GM13977 (cell line): ENCODE data around the gene C1QA.
A peak's percentile ranks its signal among the peaks of the same experiment; 100 is the strongest.

Source experiments
- DNase-seq: peaks from one replicate; pipeline ENCODE4 v3.0.0; 2012; ENCODE audit warnings: low spot score
- in situ Hi-C: fragments of 300-500 bp; cut with MboI; formaldehyde crosslinking; loops from one replicate; pipeline ENCODE4 v1.12.0; 2022; ENCODE audit warnings: low sequenced_read_pairs, low pct_unique_long_range_greater_than_20kb, mixed read lengths, inconsistent platforms; ENCODE audit not compliant: unreplicated experiment
- TF ChIP-seq, protein P1 (sequence below): IDR thresholded peaks from 2 replicates; pipeline ENCODE4 v1.5.1; 2012; ENCODE audit warnings: mild to moderate bottlenecking, control low read depth; ENCODE audit not compliant: insufficient read depth; ENCODE audit errors: extremely low read depth, missing control alignments

The C1QA gene

DNA sequence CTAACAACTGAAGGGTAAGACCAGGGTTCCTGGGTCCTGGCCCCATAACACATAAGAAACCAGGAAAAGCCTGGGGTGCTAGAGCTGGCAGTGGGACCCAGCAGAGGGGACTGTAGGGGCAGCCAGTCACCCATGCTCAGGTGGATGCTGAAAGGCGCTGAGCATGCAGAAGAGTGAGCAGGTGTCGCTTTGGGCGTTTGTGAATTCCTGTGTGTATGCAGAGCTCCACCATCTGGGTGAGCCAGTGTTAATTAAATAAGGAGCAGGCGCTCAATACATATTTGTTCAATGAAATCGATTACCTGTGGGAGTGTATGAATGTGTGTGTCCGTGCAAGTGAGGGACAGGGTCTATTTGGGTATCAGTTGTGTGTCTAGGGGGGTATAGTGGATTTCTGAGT, 499 bp downstream of the C1QA start:
- no peak for DNase-seq
- in situ Hi-C loops: loop anchor here (25.0 kb wide), 2 partner anchors 225 to 500 kb away; partner anchors contain the start of gene WNT4
- TF ChIP-seq, protein P1, sequence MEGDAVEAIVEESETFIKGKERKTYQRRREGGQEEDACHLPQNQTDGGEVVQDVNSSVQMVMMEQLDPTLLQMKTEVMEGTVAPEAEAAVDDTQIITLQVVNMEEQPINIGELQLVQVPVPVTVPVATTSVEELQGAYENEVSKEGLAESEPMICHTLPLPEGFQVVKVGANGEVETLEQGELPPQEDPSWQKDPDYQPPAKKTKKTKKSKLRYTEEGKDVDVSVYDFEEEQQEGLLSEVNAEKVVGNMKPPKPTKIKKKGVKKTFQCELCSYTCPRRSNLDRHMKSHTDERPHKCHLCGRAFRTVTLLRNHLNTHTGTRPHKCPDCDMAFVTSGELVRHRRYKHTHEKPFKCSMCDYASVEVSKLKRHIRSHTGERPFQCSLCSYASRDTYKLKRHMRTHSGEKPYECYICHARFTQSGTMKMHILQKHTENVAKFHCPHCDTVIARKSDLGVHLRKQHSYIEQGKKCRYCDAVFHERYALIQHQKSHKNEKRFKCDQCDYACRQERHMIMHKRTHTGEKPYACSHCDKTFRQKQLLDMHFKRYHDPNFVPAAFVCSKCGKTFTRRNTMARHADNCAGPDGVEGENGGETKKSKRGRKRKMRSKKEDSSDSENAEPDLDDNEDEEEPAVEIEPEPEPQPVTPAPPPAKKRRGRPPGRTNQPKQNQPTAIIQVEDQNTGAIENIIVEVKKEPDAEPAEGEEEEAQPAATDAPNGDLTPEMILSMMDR: no peak

DNA sequence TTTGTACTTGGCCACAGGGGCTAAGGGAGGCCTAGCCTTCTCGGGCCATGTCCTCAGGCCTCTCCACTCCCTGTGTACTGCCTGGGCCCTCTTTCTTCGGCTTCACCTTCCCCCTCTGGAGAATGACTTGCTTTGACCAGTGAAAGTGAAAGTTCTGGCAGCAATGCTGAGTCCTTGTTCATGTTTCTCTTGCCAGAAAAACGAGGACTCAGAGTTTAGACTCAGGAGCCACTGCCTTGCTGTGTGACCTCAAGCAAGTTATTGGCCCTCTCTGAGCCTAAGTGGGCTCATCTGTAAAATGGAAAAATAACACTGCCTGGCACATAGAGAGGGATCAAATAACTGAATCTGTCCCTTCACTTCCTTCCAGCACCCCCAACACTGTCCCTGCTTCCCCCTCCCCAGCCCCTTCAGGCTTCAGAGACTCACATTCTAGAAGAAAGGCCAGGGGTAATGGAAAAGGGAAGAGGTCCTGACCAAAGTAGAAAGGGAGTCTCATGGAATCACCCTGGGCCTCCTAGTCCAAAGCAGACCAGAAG, 1.5 kb downstream of the C1QA start:
- in situ Hi-C loops: loop anchor here (25.0 kb wide), 2 partner anchors 226 to 501 kb away; partner anchors contain the start of gene WNT4

DNA sequence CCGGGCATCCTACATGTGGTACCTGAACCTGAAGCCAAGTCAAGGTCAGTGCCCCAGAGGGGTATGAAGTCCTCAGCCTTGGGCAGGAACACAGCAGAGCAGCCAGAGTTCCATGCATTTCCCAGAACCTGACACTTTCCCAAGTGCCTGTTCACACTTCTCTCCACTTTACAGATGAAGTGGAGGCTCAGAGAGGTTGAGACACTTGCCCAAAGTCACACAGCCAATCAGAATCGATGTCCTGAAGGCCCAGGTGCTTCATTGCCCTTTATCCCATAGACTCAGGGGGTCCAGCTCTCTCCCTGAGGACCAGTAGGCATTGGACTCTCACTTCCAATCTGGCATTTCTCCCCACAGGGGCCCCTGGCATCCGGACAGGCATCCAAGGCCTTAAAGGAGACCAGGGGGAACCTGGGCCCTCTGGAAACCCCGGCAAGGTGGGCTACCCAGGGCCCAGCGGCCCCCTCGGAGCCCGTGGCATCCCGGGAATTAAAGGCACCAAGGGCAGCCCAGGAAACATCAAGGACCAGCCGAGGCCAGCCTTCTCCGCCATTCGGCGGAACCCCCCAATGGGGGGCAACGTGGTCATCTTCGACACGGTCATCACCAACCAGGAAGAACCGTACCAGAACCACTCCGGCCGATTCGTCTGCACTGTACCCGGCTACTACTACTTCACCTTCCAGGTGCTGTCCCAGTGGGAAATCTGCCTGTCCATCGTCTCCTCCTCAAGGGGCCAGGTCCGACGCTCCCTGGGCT, 2.2 kb downstream of the C1QA start:
- no peak for DNase-seq
- TF ChIP-seq, protein P1: no peak
- in situ Hi-C loops: loop anchor here (25.0 kb wide), 2 partner anchors 226 to 501 kb away; partner anchors contain the start of gene WNT4

More for the DNA sequence above, 1.5 kb downstream of the C1QA start:
- DNase-seq: no peak
- TF ChIP-seq, protein P1: no peak

DNA sequence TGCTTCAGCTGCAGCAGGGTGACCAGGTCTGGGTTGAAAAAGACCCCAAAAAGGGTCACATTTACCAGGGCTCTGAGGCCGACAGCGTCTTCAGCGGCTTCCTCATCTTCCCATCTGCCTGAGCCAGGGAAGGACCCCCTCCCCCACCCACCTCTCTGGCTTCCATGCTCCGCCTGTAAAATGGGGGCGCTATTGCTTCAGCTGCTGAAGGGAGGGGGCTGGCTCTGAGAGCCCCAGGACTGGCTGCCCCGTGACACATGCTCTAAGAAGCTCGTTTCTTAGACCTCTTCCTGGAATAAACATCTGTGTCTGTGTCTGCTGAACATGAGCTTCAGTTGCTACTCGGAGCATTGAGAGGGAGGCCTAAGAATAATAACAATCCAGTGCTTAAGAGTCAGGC, 2.9 kb downstream of the C1QA start:
- no peak for DNase-seq
- TF ChIP-seq, protein P1: no peak
- in situ Hi-C loops: loop anchor here (25.0 kb wide), 2 partner anchors 227 to 502 kb away; partner anchors contain the start of gene WNT4

DNA sequence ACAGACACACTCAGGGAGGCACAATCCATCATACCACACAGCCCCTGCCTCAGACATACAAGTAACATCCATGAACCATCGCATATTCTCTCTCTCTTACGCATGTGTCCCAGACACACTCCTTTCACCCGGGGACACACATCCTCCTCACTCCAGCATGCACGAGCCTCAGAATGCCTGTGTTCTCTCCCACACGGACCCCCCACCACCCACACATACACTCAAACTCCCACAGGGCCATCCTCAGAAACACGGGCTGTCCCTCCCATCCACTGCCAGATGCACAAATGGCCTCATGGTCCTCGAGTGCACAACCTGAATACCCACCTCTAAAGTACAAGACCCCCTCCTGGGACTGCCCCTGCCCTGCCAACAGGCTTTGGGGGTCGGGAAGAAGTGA, 4.8 kb downstream of the C1QA start:
- TF ChIP-seq, protein P1: no peak
- DNase-seq: no peak
- in situ Hi-C loops: loop anchor here (25.0 kb wide), 2 partner anchors 229 to 504 kb away; partner anchors contain the start of gene WNT4

DNA sequence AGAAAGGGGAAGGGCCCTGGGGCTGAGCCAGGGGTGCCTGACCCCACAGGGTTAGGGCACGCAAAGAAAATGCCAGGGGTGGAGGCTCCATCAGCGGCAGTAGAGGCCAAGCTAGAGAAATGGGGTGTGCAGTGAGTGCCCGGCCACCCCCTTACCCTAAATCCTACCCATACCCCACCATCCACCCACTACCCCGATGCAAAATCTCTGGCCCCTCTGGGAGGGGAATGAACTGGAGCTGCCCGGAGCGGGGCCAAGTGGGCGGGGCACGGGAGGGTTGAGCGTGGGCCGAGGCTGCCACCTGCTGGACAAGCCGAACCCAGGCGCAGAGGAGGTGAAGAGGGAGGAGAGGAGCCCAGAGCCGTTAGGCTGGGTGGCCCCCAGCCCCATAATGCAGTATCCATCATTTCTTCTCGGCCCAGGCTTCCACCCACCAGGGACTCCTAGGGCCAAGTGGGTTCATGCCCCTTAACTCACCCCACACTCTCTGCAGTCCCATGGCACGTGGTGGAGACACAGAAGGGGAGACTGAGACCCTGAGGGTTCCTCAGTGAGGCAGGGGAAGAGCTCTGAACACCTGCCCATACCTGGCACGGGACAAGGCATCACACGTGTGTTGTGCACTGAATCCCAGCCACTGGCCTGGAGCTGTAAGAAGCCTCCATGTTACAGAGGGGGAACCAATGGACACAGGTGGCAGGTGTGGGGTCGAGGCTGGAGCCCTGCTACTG, 5.6 kb downstream of the C1QA start:
- DNase-seq: peak; percentile 86
- in situ Hi-C loops: loop anchor here (25.0 kb wide), 2 partner anchors 230 to 505 kb away; partner anchors contain the start of gene WNT4
- TF ChIP-seq, protein P1: peak; percentile 92
